ENCODE results near the gene CLEC5A. TPM values are rescaled to one million over a fixed set of nuclear protein-coding genes. Genes with fewer than 3 reads are reported as not detected.
"Not testable (repeated sequence)": the region's sequence is repeated elsewhere in the genome, so short reads cannot be mapped to it uniquely, and the experiment has no call there.

The CLEC5A gene
- polyA plus RNA-seq, 1 donor (not counting 4 experiments of a cell fraction or from before 2014, with no cell fraction given) = 0.05 TPM

DNA sequence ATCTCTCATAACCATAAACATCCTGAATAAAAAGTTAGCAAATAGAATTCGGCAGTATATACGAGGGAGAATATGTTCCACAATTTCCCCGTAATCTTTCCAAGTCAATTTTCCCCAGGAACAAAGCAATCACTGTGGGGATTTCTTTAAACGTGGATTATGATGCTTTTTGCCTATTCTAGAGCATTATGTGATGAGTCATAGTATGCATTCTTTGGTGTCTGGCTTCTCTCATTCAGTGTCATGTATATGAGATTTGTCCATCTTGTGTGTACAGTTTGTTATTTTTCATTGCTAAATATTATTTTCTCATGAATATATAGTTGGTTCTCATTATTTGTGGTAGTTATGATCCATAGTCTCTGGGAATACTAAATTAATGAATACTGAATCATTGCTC lies 40.5 kb downstream of the CLEC5A start:
- Histone ChIP-seq H3K9ac (ENCODE audit: control insufficient read depth, extremely low read depth, insufficient read depth, low read length) (no peak overlapping the region), H3K36me3 (ENCODE audit: control insufficient read depth in 2 of 2, extremely low read depth in 1 of 2, insufficient read depth in 2 of 2, low read length in 2 of 2) (no peaks in the 10 kb centered on the region), H3K4me2 (ENCODE audit: control insufficient read depth, extremely low read depth, insufficient read depth, low read depth, low read length) (no peak overlapping the region), H3K27ac (ENCODE audit: control insufficient read depth, insufficient read depth, low read length) (no peak overlapping the region), H3K9me1 (ENCODE audit: control insufficient read depth, extremely low read depth, insufficient read depth, low read length) (no peaks in the 10 kb centered on the region), H3K9me3 (ENCODE audit: control insufficient read depth, low read depth, low read length) (no peaks in the 10 kb centered on the region), H3K79me2 (ENCODE audit: control insufficient read depth, insufficient read depth, low read length) (no peaks in the 10 kb centered on the region), H2AFZ (ENCODE audit: control insufficient read depth, low read length) (no peak overlapping the region), H3K4me1 (ENCODE audit: control insufficient read depth, extremely low read depth, insufficient read depth, low read length) (no peaks in the 10 kb centered on the region), H3K4me3 (ENCODE audit: control insufficient read depth in 2 of 3, extremely low read depth in 1 of 3, insufficient read depth in 2 of 3, low read depth in 1 of 3, low read length in 3 of 3) (no peak overlapping the region), H4K20me1 (ENCODE audit: control insufficient read depth, extremely low read depth, insufficient read depth, low read length) (no peaks in the 10 kb centered on the region), H3K27me3 (ENCODE audit: control insufficient read depth, extremely low read depth, insufficient read depth, low read length) (no peaks in the 10 kb centered on the region)
- dilution Hi-C loops (cut with MboI; ENCODE audit: extremely low pct_ligation_motif_present, low sequenced_read_pairs) = no loop called here
- no peak for DNase-seq (ENCODE audit: low read depth, low spot score)
- TF ChIP-seq, protein P1, sequence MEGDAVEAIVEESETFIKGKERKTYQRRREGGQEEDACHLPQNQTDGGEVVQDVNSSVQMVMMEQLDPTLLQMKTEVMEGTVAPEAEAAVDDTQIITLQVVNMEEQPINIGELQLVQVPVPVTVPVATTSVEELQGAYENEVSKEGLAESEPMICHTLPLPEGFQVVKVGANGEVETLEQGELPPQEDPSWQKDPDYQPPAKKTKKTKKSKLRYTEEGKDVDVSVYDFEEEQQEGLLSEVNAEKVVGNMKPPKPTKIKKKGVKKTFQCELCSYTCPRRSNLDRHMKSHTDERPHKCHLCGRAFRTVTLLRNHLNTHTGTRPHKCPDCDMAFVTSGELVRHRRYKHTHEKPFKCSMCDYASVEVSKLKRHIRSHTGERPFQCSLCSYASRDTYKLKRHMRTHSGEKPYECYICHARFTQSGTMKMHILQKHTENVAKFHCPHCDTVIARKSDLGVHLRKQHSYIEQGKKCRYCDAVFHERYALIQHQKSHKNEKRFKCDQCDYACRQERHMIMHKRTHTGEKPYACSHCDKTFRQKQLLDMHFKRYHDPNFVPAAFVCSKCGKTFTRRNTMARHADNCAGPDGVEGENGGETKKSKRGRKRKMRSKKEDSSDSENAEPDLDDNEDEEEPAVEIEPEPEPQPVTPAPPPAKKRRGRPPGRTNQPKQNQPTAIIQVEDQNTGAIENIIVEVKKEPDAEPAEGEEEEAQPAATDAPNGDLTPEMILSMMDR (optimal IDR thresholded peaks at IDR 0.05 in 1 of 3, IDR thresholded peaks at IDR 0.05 in 1 of 3, conservative IDR thresholded peaks at IDR 0.05 in 1 of 3; ENCODE audit: extremely low read depth in 1 of 3, insufficient read depth in 2 of 3, low read length in 3 of 3) = no peak
- TF ChIP-seq EZH2 (IDR thresholded peaks at IDR 0.05; ENCODE audit: low read length) = no peak
- no peak for FAIRE-seq

DNA sequence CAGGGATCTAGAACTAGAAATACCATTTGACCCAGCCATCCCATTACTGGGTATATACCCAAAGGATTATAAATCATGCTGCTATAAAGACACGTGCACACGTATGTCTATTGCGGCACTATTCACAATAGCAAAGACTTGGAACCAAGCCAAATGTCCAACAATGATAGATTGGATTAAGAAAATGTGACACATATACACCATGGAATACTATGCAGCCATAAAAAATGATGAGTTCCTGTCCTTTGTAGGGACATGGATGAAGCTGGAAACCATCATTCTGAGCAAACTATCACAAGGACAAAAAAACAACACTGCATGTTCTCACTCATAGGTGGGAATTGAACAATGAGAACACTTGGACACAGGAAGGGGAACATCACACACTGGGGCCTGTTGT lies 47.4 kb downstream of the CLEC5A start:
- H3K9ac ChIP-seq (ENCODE audit: control insufficient read depth, extremely low read depth, insufficient read depth, low read length); H3K27ac ChIP-seq (ENCODE audit: control insufficient read depth, insufficient read depth, low read length); H3K4me3 ChIP-seq (ENCODE audit: control insufficient read depth in 2 of 3, extremely low read depth in 1 of 3, insufficient read depth in 2 of 3, low read depth in 1 of 3, low read length in 3 of 3); H3K4me1 ChIP-seq (ENCODE audit: control insufficient read depth, extremely low read depth, insufficient read depth, low read length); H3K27me3 ChIP-seq (ENCODE audit: control insufficient read depth, extremely low read depth, insufficient read depth, low read length); H3K36me3 ChIP-seq (ENCODE audit: control insufficient read depth in 2 of 2, extremely low read depth in 1 of 2, insufficient read depth in 2 of 2, low read length in 2 of 2); H3K79me2 ChIP-seq (ENCODE audit: control insufficient read depth, insufficient read depth, low read length); H3K9me3 ChIP-seq (ENCODE audit: control insufficient read depth, low read depth, low read length); DNase-seq (ENCODE audit: low read depth, low spot score); H3K9me1 ChIP-seq (ENCODE audit: control insufficient read depth, extremely low read depth, insufficient read depth, low read length); H3K4me2 ChIP-seq (ENCODE audit: control insufficient read depth, extremely low read depth, insufficient read depth, low read depth, low read length); dilution Hi-C loops (cut with MboI; ENCODE audit: extremely low pct_ligation_motif_present, low sequenced_read_pairs); FAIRE-seq; H2AFZ ChIP-seq (ENCODE audit: control insufficient read depth, low read length); H4K20me1 ChIP-seq (ENCODE audit: control insufficient read depth, extremely low read depth, insufficient read depth, low read length): not testable (repeated sequence)

DNA sequence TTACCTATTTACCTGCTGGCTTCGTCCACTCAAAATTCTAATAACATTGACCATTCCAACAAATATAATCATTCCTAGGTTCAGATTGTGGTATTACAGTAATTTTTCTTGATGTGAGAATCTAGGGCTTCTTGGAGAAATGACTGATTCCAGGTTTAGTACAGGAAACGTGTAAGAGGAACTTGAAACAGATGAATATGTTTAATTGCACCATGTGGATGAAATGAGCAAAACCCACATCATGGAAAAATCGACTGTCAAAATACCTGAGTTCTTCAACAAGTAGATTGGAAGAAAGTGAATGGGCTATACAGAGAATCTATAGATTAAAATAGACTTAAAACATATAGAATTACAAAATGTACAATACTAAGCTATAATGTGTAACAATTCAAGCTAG lies 55.4 kb downstream of the CLEC5A start:
- no peak overlapping the region for H3K4me2 ChIP-seq (ENCODE audit: control insufficient read depth, extremely low read depth, insufficient read depth, low read depth, low read length)
- no peak overlapping the region for H3K27ac ChIP-seq (ENCODE audit: control insufficient read depth, insufficient read depth, low read length)
- dilution Hi-C loops (cut with MboI; ENCODE audit: extremely low pct_ligation_motif_present, low sequenced_read_pairs) = no loop called here
- no peak for DNase-seq (ENCODE audit: low read depth, low spot score)
- H3K4me3 ChIP-seq (ENCODE audit: control insufficient read depth in 2 of 3, extremely low read depth in 1 of 3, insufficient read depth in 2 of 3, low read depth in 1 of 3, low read length in 3 of 3) = no peak overlapping the region
- no peaks in the 10 kb centered on the region for H3K36me3 ChIP-seq (ENCODE audit: control insufficient read depth in 2 of 2, extremely low read depth in 1 of 2, insufficient read depth in 2 of 2, low read length in 2 of 2)
- TF ChIP-seq EZH2 (IDR thresholded peaks at IDR 0.05; ENCODE audit: low read length) = no peak
- TF ChIP-seq, protein P1 (optimal IDR thresholded peaks at IDR 0.05 in 1 of 3, IDR thresholded peaks at IDR 0.05 in 1 of 3, conservative IDR thresholded peaks at IDR 0.05 in 1 of 3; ENCODE audit: extremely low read depth in 1 of 3, insufficient read depth in 2 of 3, low read length in 3 of 3) = no peak
- no peaks in the 10 kb centered on the region for H3K9me1 ChIP-seq (ENCODE audit: control insufficient read depth, extremely low read depth, insufficient read depth, low read length)
- no peaks in the 10 kb centered on the region for H3K27me3 ChIP-seq (ENCODE audit: control insufficient read depth, extremely low read depth, insufficient read depth, low read length)
- no peaks in the 10 kb centered on the region for H3K4me1 ChIP-seq (ENCODE audit: control insufficient read depth, extremely low read depth, insufficient read depth, low read length)
- H3K9me3 ChIP-seq (ENCODE audit: control insufficient read depth, low read depth, low read length) = no peaks in the 10 kb centered on the region
- H4K20me1 ChIP-seq (ENCODE audit: control insufficient read depth, extremely low read depth, insufficient read depth, low read length) = no peaks in the 10 kb centered on the region
- H2AFZ ChIP-seq (ENCODE audit: control insufficient read depth, low read length) = no peak overlapping the region
- H3K9ac ChIP-seq (ENCODE audit: control insufficient read depth, extremely low read depth, insufficient read depth, low read length) = no peak overlapping the region
- H3K79me2 ChIP-seq (ENCODE audit: control insufficient read depth, insufficient read depth, low read length) = no peaks in the 10 kb centered on the region
- no peak for FAIRE-seq
